Mucosa of rectum (tissue), 2 donors: ENCODE measurements around the gene AP1G2.

Experiments used
- H3K27ac ChIP-seq, 2 donors: one replicate each; pipeline ENCODE4 v1.7.0; 2013; ENCODE audit warnings: inconsistent platforms in 2 of 2, low read depth in 2 of 2, low read length in 2 of 2
- H3K27me3 ChIP-seq, 2 donors: one replicate each; pipeline ENCODE4 v1.7.0; 2013; ENCODE audit warnings: low read length in 2 of 2; ENCODE audit not compliant: control insufficient read depth in 2 of 2, insufficient read depth in 2 of 2
- H3K36me3 ChIP-seq, 2 donors: one replicate each; pipeline ENCODE4 v1.7.0; 2013; ENCODE audit warnings: low read length in 2 of 2; ENCODE audit not compliant: control insufficient read depth in 2 of 2, insufficient read depth in 2 of 2
- H3K4me1 ChIP-seq, 2 donors: one replicate each; pipeline ENCODE4 v1.7.0; 2013; ENCODE audit warnings: low read length in 2 of 2, mild to moderate bottlenecking in 1 of 2; ENCODE audit not compliant: control insufficient read depth in 2 of 2, insufficient read depth in 2 of 2
- H3K4me3 ChIP-seq, 2 donors: one replicate each; pipeline ENCODE4 v1.7.0; 2013; ENCODE audit warnings: low read length in 2 of 2
- H3K9ac ChIP-seq, 2 donors: one replicate each; pipeline ENCODE4 v1.7.0; 2013; ENCODE audit warnings: low read length in 2 of 2, low read depth in 1 of 2, mild to moderate bottlenecking in 1 of 2
- H3K9me3 ChIP-seq, 2 donors: one replicate each; pipeline ENCODE4 v1.7.0; 2013; ENCODE audit warnings: low read length in 2 of 2; ENCODE audit not compliant: control insufficient read depth in 2 of 2
- donor health status: healthy.
- donor health status: Normal muscosa, but diverticular disease.

The AP1G2 gene

DNA sequence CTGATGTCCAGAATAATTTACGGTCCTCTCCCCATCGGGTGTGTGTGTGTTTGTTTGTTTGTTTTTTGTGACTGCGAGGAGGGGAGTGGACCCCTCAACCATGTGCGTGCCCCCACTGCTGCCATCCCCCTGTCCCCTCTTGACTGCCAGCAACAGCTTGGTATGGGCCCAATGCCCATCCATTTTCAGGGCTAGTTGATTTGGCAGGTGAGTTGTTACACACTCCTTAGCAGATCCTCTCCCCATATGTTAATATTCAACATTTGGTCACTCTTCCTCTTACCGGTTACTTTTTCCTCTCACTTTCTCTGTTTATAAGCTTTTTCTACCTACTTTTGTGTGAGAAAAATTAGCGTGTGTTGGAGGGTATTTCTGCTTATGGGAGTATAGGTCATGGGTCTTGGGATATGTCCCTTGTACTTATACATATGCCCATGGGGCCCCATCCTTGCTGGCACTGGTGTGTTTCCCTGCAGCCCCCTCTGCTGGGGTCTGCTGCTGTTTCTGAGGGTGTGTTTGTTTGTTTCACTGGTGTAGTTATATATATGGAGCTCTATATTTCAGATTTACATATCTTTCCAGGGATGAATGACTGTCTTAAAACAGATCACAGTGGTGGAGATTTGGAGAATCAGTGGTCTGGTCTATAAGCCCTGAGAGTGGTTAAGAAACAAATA, 49.8 kb downstream of the AP1G2 start:
- Histone ChIP-seq H3K27ac (no peak overlapping the region), H3K4me1 (no peaks in the 10 kb centered on the region), H3K4me3 (no peak overlapping the region), H3K9ac (no peak overlapping the region), H3K27me3 (no peaks in the 10 kb centered on the region), H3K9me3 (no peaks in the 10 kb centered on the region), H3K36me3 (no peaks in the 10 kb centered on the region)

DNA sequence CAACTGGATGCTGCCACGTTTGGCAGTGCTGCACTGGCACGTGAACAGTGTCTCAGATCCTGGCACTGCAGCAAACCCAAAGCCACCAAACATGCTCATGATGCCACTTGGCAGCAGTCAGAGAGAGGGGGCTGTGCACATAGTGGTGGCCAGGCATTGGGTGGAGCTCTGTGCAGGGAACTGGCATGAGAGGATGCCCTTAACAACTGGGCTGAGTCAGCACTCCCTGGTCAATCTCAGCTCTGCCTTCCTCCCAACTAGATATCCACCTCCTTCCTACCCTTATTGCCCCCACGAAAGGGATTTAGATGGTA, 53.0 kb downstream of the AP1G2 start:
- no peaks in the 10 kb centered on the region for H3K4me1 ChIP-seq
- no peak overlapping the region for H3K27ac ChIP-seq
- H3K9ac ChIP-seq: no peak overlapping the region

DNA sequence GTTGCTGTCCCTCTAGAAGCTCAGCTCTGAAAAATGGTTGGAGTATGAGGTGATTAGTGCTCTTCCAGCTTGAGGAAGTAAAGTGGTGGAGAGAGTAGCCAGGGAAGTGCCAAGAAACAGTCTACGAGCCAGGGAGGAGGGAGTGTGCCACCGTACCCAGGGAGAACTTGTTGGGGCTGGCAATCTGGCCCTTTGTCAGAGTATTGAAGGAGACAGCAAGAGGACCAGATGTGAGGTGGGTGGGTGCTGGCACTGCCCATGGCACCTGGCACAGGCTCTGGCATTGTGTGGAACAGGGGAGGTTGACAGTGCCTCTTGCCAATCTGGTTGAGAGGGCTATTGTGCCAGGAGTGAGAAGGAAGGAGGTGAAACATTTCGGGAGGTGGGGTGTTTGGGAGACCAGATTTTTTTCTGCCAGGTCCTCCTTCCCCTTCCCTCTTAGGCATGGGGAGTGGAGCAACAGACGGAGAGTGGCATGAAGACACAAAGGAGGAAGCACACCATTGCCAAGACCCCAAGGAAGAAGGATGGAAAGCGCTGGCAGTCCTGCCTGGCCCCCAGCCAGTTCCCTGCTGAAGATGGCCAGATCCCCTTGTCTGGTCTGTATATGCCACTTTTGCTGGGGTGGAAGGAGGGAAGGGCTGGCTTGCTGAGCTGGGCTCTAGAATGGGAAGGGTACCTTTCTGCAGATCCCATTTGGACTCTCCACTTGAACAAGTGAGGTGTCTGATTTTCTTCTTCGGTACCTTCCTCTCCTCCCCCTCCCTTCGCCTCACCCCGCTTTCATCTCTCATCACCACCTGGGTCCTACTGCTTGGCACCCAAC, 53.6 kb downstream of the AP1G2 start:
- Histone ChIP-seq H3K27me3 (no peaks in the 10 kb centered on the region), H3K27ac (no peak overlapping the region), H3K36me3 (no peaks in the 10 kb centered on the region), H3K4me3 (no peak overlapping the region), H3K9ac (no peak overlapping the region), H3K9me3 (no peaks in the 10 kb centered on the region), H3K4me1 (no peaks in the 10 kb centered on the region)

More for the DNA sequence above, 53.0 kb downstream of the AP1G2 start:
- no peaks in the 10 kb centered on the region for H3K36me3 ChIP-seq
- no peaks in the 10 kb centered on the region for H3K27me3 ChIP-seq
- no peak overlapping the region for H3K4me3 ChIP-seq
- no peaks in the 10 kb centered on the region for H3K9me3 ChIP-seq

DNA sequence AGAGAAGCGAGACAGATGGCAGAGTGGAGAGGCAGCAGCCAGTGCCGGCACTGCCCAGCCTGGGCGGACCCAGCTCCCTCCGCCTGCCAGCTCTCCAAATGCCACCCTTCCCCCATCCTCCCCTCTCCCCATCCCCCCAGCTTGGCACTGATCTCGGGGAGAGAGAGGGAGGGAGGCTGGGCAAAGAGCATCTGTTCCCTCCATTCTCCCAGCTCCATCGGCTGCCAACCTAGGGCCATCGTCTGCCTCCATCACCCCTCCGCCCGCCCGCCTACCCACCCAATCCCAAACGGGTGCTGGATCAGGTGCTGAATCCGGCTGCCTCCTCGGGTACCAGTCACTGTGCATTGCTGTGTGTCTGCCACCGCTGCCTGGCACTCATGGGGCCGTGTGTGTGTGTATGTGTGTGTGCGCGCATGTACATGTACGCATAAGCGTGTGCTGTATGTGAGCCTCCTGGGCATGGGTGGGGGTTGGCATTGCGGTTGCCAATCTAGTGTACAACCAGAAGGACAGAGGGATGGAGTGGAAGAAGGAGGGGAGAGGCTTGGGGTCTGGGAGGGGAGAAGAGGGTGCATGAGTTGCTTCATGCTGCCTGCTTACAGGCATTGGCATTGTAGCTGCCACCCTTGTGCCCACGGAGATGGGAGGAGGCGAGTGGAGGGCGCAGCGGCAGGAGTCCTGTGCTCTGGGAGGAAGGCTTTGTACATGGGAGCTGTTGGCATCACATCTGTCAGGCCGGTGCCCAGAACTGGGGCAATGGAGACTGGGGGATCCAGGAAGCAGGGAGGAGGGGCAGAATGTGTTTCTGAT, 54.4 kb downstream of the AP1G2 start:
- no peaks in the 10 kb centered on the region for H3K4me1 ChIP-seq
- H3K4me3 ChIP-seq: no peak overlapping the region
- H3K27ac ChIP-seq: no peak overlapping the region
- no peaks in the 10 kb centered on the region for H3K36me3 ChIP-seq
- H3K27me3 ChIP-seq: no peaks in the 10 kb centered on the region
- no peaks in the 10 kb centered on the region for H3K9me3 ChIP-seq
- no peak overlapping the region for H3K9ac ChIP-seq

DNA sequence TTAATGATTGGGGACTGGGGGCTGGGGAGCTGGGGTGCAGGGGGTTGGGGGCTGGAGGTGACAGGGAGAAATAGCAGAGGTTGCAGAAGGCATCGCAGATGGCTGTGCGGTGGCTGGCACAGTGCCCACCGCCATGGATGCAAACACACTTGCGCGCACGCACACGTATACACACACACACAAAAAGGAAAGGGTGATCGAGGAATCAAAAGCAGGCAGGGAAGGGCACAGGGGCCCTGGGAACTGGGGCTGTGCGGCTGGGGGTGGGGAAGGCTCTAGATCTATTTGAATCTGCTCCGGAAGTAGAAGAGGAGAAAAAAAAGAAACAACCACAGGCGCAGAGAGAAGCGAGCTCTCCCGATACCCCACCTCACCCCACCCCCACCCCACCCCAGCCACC, 55.4 kb downstream of the AP1G2 start:
- H3K27ac ChIP-seq: no peak overlapping the region
- H3K36me3 ChIP-seq: no peaks in the 10 kb centered on the region
- H3K4me1 ChIP-seq: no peaks in the 10 kb centered on the region
- no peaks in the 10 kb centered on the region for H3K9me3 ChIP-seq
- H3K27me3 ChIP-seq: no peaks in the 10 kb centered on the region
- peak overlapping the region in 1 of 2 donors; percentile 39 for H3K4me3 ChIP-seq
- H3K9ac ChIP-seq: no peak overlapping the region
